DMS79 treated with DMSO at 0.1 percent for 48 hours (cell line): Measurements from ENCODE around the gene TFCP2.
A peak's percentile ranks its signal among the peaks of the same experiment; 100 is the strongest.
"Not testable (repeated sequence)": the region's sequence is repeated elsewhere in the genome, so short reads cannot be mapped to it uniquely, and the experiment has no call there.

Experiments
- DNase-seq: peaks from one replicate; lab custom pipeline; 2025; lab: John Stamatoyannopoulos, UW

The TFCP2 gene

DNA sequence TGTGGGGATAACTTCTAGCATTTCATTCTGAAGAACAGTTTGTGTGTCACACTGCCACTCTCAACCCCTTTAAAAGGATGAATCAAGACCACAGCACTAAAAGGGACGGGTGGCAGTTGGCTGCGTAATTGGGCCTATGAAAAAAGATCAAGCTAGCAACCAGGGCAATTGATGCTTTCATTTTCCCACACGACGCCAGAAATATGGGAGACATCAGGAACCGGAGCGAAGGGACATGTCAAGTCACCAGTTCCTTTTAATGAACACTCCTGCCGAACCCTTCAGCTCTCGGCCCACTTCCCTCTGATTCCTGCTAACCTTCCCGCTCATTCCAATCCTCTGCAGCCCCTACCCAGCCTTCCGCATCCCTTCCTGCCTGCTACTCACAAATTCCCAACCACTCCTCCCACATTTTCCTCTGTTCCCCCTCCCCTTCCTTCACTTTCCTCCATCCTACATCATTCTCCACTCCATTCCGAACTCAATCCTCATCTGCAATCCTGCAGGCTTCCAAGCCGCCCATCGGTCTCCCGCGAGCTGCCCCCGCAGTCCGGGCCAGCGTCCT lies 90.3 kb downstream of the TFCP2 start:
- DNase-seq: peak; percentile 17

DNA sequence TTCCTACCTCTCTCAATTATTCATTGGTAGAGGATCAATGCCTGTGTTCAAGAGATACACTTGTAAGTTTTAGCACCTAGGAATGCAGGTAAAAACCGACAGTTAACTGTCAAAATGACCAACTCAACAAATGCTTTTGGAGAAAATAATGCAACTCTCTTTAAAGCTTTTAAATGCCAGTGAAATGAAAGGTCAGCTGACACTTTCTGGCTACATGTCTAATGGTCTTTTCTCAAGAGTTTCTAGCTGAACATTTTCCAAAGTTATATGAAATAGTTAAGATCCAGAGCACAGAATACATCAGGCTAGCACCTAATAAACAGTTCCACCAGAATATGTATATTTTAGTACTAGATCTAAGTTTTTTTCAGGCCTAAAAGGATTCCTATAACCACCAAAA lies 91.5 kb downstream of the TFCP2 start:
- no peak for DNase-seq

DNA sequence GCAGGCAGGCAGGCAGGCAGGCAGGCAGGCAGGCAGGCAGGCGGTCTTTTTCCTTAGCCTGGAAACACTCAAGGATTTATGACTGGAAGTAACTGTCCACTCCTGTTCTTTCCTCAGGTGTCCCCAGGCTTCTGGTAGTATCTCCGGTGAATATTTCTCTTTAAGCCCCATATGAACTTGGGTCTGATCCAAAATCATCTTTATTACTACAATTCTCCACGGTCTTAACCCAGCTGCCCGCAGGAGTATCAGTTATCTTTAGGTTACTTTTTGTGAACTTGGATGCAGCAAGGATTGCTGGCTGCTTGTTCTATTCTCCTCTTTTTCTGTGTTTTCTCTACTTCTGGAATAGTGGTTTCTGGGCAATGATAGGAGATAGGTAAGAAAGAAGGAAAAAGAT lies 92.8 kb downstream of the TFCP2 start:
- DNase-seq: no peak

DNA sequence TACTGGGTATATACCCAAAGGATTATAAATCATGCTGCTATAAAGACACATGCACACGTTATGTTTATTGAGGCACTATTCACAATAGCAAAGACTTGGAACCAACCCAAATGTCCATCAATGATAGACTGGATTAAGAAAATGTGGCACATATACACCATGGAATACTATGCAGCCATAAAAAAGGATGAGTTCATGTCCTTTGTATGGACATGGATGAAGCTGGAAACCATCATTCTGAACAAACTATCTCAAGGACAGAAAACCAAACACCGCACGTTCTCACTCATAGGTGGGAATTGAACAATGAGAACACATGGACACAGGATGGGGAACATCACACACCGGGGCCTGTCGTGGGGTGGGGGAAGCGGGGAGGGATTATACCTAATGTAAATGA lies 94.1 kb downstream of the TFCP2 start:
- DNase-seq: not testable (repeated sequence)

DNA sequence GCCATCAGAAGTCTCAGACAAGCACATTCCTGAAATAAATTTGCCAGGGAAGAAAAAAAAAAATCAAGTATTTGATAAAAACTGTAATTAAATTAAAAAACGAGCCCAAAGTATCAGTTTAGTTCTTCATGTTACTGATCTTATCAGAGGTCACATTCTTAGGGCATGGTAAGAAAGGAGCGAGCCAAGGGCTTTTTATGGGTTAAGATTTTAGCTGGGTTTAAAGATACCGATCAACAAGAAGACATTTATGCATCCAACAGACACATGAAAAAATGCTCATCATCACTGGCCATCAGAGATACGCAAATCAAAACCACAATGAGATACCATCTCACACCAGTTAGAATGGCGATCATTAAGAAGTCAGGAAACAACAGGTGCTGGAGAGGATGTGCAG lies 94.6 kb downstream of the TFCP2 start:
- not testable (repeated sequence) for DNase-seq

DNA sequence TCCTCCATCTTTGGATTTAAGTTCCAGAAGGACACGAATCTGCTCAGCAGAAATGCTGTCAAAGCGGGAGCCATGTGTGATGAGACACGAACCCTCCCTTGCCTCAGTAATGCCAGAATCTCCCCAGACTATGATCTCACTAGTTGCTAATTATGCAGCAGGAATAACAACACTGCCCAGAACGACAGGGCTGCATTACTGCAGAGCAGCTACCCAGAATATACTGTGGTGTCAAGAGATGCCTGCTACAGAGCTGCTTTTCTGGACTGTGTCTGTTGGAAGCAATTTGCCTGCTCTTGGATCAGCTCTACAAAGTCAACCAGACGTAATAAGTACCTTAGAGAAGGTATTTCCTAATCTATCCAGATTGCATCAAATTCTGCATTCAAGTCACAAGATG lies 95.0 kb downstream of the TFCP2 start:
- DNase-seq: no peak

DNA sequence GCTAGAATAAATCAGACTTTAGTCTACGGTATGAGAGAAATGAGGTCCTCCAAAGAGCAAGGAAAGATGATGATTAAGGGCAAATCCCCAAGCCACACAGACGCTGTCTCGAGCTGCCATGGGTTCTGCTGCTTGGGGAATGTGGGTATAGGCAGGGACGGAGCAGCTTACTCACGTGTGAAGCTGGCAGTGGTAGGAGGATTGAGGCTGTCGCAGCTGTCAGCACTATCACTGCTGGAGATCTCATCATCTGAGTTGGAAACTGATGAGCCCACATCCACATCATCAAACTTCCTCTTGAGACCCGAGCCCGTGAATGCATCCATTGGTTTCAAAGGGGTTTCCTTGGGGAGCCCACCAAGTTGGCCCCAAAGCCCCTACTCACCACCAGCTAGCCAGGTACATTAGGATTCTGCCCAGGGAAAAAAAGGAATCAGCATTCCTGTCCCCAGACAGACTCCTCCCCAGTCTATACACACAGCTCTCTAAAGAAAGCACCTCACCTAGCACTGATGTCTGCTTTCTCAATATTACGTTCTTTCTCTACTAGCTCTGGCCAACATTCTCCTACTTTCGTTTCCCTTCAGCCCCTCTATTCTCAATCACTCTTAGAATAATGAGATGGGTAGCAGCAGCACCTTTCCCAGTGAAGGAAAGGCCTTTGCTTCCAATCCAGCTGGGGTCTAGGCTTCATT lies 96.6 kb downstream of the TFCP2 start:
- DNase-seq: no peak

DNA sequence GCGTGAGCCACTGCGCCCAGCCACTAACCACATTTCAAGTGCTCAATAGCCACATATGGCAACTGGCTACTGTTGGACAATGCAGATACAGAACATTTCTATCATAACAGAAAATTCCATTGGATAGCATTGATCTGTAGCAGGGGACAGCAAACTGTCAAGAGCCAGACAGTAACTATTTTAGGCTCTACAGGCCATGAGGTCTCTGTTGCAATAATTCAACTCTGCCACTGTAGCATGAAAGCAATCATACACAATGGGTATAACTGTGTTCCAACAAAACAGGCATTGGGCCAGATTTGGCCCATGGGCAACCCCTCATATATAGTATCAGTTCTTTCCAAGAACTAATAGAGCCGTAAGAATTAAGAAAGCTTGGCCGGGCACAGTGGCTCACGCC lies 97.5 kb downstream of the TFCP2 start:
- no peak for DNase-seq

DNA sequence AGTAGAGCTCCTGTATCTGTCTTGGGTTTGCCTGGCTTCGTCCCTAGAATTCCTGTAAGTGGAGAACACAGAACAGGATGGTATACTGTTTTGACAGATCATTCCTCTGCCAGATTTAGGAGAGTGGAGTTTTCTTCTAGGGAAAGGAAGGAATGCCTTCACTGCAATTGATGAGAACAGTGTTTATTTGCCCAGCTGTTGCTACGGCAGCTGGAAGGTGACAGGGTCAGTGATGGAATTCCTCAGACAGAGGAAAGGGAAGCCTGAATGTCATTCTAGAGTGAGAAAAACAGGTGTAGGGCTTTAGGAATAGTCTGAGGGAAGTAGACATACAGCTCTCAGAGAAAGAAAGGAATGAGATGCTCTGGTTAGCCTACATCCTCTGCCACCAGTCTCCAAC lies 101.3 kb downstream of the TFCP2 start:
- no peak for DNase-seq

DNA sequence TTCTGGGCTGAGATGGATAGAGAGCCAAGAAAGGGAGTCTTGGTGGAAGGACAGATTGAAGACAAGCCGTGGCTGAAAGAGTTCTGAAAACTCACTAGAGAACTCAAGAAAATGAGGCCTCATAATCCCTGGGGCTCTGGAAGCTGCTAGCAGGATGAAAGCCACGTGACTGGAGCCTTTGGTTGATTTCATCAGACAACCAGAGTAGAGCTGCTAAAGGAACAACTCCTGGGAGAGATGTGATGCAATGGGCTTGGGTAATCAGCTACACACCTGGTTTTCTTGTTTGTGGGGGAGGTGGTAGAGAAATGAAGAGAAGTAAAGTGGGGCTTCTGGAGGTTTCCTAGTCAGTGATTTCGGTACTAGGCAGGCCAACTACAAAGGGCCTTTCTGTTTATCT lies 102.9 kb downstream of the TFCP2 start:
- DNase-seq: no peak

DNA sequence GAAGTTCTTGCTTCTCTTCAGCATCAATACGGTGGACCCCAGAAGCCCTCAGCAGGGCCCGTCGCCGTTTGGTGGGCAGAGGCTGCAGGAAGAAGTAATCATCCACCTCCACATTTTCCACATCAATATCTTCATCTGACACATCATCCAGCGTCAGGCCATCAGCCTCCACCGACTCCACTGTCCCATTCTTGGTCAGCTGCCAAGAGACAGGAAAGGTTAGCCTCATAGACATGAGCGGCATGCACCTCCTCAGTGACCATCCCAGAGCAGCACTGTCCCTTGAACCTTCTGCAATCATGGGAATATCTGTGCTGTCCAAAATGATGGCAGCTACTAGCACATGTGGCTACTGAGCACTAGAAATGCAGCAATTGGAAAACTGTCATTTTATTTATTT lies 105.2 kb downstream of the TFCP2 start:
- DNase-seq: no peak

DNA sequence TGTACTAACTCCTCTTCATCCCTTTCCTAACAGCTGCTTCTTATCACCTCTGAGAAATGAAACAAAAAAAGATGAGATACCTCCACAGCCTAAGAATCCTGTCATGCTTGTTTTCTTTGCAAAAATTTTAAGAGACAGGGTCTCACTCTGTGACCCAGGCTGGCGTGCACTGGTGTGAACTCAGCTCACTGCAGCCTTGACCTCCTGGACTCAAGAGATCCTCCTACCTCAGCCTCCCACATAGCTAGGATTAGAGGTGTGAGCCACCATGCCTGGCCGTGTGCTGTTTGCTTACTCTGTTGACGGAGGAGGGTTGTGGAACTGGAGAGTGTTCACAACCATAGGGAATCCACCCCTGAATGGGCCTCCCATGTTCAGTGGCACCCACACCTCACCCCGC lies 105.7 kb downstream of the TFCP2 start:
- DNase-seq: no peak

DNA sequence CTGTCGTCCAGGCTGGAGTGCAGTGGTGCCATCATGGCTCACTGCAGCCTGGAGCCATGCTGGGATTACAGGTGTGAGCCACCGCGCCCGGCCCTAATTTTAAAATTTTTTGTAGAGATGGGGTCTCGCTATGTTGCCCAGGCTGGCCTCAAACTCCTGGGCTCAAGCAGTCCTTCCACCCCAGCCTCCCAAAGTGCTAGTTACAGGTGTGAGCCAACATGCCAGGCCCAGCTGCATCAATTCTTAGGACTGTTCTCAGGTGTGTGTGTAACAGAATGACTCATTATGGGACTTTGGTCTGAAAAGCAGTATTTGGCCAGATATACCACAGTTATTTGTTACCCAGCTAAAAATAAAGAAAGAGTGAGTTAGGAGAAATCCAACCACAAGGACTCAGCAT lies 107.4 kb downstream of the TFCP2 start:
- no peak for DNase-seq

DNA sequence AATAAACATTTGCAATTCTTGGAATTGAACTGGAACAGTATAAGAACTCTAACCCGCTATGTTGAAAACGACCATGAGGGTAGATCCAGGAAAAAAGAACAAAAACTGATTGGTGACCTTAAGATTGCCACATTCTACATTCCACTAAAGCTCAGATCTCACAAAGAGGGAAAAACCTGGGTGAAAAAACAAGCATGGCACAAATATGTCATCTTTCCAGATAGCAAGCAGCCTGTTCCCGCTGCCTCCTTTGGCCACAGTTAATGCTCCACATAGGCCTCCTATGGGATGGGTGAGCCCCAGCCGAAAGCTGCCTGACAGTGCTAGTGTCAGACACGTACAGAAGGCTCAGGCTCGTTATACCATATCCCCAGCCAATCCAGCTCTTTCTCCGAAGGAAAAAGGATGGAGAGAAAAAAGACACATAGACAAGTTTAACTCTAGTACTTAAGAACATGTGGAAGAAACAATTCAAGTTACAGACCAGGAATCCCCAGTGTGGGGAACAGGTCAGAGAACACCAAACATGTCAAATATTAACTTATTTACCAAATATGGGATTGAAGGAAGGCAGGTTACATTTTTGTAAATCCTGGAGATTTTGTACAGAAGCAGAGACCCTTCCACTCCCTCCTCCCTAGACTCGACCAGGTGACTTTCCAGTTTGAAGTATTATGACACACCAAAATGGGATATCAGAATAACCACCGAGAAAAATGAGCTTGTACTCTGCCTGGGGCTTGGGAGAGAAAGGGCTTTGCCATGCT lies 110.1 kb downstream of the TFCP2 start:
- no peak for DNase-seq

DNA sequence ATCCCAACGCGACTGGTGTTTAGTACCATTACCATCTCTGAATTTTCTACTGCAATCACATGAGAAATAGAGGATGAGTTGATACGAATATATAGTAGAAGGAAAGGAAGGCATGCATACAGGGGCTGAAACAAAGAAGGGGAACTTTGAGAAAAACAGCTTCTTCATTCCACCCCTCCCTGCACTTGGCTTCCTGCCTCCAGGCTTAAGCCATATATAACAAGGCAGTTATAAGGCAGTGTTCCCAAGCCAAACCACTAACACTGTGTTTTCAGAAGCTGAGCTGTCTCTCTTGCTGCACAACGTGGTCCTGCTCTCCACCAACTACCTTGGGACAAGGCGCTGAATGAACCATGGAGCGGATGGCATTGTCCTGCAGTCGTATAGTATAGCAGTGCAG lies 113.8 kb downstream of the TFCP2 start:
- no peak for DNase-seq

DNA sequence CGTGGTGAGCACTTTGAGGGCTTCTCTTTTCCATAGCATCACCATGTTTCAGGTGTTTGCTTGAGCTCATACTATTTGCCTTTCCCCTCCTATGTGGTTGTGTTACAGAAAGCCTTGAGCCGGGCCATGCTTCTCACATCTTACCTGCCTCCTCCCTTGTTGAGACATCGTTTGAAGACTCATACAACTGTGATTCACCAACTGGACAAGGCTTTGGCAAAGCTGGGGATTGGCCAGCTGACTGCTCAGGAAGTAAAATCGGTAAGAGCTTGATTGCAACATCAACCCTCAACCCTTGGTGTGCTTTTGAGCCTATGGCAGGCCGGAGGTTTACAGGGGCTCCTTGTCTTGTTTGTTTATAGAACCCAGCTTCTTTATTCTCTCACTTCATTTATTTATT lies 116.7 kb downstream of the TFCP2 start:
- no peak for DNase-seq

DNA sequence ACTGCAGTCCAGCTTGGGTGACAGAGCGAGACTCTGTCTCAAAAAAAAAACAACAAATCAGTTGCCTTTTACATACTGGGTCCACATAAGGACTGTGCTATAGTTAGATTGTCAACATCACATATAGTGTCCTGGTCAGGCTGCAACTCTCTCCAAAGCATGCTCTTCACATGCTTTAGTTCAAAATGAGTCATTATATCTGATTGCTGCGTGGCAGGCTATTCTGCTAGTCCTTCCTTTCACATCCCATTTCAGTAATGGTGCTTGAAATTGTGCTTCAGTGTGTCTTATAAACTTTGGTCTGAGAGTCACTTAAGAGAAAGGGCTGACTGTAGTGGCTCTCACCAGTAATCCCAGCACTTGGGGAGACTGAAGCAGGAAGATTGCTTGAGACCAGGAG lies 117.9 kb downstream of the TFCP2 start:
- DNase-seq: no peak

DNA sequence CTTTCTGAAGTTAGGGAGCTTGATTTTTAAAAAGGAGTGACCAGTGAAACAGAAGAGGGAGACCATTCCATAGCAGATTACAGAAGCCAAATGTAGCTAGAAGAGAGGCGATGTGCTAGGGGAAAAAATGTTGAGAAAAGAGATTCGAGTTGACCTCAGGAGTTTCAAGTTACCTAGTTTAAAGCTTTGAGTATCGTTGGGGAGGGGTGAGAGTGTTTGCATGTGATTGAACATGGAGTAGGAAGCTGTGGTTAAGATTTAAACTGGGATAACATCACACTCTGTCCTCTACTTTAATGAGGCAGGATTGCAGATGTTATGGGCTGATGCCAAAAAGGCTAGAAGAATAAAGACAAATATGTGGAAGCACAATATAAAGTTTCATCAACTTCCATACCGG lies 121.1 kb downstream of the TFCP2 start:
- no peak for DNase-seq

DNA sequence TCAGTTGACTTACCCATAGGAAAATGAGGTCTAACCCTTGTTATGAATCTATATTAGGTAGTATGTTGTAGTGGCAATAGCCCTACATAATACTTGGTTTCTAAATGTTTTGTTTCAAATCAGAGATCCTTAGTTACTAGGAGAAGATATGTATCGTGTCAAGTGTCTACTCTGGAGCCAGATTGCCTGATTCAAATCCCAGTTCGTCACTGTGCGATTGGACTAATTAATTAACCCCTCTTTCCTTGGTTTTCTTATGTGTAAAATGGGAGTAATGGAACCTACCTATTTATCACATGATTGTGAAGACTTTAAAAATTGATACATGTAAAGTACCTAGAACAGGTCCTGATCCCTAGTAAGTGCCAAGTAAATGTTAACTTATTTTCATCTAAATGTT lies 123.4 kb downstream of the TFCP2 start:
- DNase-seq: no peak

DNA sequence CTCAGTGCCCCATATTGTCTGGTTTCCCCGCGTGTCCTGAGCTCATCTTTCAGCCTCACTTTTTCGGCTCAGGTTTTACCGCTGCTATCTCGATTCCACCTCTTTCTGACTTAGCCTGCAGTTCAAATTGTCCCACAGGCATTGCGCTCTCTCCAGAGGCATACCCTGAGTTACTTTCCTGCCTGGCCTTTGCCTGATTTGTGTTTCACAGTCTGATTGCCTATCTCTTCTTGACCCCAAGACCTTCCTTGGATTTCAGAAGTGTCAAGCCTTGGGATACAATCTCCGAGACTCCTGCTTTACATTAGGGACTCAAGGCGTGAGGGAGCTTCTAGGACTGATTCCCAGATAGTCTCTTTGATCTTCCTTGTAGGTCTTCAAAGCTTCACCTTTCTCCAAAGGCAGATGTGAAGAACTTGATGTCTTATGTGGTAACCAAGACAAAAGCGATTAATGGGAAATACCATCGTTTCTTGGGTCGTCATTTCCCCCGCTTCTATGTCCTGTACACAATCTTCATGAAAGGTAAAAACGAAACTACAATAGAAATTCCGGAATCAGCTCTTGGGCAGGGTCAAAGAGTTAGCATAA lies 124.2 kb downstream of the TFCP2 start:
- no peak for DNase-seq

DNA sequence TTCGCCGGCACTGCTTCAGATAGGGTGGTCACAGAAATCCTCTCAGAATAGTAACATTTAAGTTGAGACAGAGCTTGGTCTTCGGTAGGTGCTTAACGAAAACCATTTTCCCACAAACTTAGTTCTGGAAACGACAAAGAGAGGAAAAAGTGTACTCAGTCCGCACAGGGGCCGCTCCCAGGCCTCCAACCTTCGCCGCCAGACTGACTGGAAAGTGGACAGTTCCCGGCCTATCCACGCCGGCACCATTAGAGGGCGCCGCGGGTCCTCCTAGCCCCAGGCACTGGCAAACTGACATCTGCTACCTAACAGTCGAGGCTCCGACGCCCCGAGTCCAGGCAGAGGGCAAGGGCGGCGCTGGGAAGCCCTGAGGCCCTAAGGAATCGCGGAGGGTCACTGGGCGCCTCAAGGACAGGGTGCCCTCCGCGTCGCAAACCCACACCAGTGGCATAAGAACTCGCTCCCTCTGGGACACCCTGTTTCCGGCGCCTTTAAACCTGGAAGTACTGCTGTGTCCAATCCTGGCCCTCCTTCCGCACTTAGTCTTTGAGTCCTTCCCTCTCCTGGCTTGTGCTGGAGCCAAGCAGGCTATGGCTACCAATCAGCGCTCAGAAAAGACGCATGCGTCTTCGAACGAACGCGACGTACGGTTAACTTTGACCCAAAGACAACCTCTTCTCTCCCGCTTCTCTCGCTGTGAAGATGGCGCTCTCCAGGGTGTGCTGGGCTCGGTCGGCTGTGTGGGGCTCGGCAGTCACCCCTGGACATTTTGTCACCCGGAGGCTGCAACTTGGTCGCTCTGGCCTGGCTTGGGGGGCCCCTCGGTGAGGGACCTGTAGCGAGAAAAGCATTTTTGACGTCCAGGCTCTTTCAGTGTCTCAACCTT lies 125.0 kb downstream of the TFCP2 start, which contains the start of gene LETMD1:
Gene LETMD1 (plus strand): TSS at position 673 of the 886 bp plus-strand sequence. CDS start 30 bp downstream, at position 703.
- DNase-seq: peak; percentile 89
